GM19238 (cell line): ENCODE results near the gene RCAN3.
"Not testable (repeated sequence)": the region's sequence is repeated elsewhere in the genome, so short reads cannot be mapped to it uniquely, and the experiment has no call there.

ENCODE experiments used
- DNase-seq: peaks from one replicate; pipeline ENCODE4 v3.0.0; 2011; ENCODE audit warnings: low spot score; ENCODE audit not compliant: insufficient read length

RCAN3 gene

GRCh38 chr1:24502709-24503058 lies at the start of gene RCAN3:
TSS of gene RCAN3 (plus strand) at chr1:24502836. CDS start at chr1:24514373, 11,537 bp downstream.
- DNase-seq: peak; percentile 79

DNA sequence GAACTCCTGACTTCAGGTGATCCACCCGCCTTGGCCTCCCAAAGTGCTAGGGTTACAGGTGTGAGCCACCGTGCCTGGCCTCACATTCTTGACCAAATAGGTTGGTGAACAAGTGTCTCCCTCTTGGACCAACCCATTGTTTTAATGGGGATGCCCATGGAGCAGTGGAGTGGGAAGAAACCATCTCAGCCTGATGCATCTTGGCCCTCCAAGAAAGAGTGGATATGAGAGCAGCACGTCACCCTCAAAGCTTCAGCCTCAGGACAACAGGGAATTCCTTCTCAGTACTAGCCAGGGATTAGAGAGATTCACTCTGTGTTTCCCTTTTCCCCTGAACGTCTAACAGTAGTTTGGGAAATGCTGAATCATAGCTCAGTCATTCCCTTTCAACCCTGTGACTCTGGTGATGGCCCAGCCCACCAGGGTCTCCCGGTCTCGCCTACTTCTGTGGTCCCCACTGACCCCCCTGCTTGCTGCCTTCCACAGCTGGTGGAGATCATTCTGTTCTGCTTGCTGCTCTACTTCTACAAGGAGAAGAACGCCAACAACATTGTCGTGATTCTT lies 49.6 kb upstream of the RCAN3 start:
- no peak for DNase-seq

- DNase-seq: no peak
These were observed 48.0 kb upstream of the RCAN3 start for GRCh38 chr1:24454673-24455072.

DNA sequence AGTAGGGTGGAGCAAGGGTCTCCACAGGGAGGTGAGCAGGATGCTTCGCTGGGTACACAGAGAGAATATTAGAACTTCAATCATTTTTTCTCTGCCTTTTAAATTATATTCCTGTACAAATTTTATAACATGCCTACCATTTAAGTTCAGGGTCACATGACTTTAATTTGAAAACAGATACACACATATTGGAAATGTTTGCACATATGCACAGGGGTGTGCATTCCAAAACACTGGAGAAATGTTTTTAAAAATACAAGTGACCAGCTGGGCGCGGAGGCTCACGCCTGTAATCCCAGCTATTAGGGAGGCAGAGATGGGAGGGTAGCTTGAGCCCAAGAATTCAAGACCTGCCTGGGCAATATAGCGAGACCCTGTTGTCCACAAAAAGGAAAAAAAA lies 47.4 kb upstream of the RCAN3 start:
- no peak for DNase-seq

DNA sequence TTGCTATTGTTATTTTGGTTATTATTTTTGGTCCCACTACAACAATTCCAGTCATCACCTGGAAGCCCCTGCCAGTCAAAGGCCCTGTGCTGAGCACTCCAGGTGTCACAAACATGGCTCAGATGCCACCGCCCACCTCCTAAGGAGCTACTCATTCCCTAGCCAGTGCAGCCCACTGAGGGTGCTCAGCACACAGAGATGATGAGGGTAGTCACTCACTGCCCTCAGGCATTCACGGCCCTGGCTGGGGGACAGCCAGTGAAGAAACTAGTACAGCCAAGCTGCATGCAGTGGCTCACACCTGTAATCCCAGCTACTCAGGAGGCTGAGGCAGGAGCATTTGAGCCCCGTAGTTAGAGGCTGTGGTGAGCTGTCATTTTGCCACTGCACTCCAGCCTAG lies 44.8 kb upstream of the RCAN3 start:
- no peak for DNase-seq

DNA sequence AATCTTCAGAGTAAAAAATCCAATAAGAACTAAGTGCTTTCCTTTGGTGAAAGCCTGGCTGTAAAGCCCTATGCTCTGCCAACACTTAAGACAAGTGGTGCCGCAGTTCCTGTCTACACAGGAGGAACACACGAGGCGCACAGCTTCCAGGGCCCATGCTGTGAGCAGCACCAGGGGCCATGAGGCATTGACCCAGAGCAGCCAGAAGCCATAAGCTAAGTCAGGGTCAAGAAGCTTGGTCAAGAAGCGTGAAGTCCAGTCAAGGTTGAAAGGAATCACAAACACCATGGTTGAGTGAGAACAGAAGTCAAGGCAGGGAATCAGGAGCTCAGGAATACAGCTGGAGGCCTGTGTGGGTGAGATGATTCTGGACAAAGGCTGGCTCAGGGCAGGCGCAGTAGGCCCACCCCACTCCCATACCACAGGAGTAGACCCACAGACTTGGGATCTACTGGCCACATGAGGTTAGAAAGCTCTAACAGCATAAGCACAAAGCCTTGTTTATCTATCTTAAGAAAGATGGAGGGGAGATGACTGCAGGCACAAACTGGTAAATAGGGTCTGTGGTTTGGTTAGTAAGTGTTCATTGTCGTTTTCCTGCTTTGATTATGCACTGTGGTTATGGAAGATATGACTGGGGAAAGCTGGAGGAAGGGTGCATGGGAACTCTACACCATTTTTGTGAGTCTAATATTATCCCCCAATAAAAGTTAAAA lies 42.9 kb upstream of the RCAN3 start:
- DNase-seq: no peak

GRCh38 chr1:24462128-24462527 lies 40.5 kb upstream of the RCAN3 start:
- DNase-seq: not testable (repeated sequence)

- DNase-seq: no peak
These were observed 38.6 kb upstream of the RCAN3 start for GRCh38 chr1:24463776-24464735.

GRCh38 chr1:24465099-24465498 lies 37.5 kb upstream of the RCAN3 start:
- no peak for DNase-seq

DNA sequence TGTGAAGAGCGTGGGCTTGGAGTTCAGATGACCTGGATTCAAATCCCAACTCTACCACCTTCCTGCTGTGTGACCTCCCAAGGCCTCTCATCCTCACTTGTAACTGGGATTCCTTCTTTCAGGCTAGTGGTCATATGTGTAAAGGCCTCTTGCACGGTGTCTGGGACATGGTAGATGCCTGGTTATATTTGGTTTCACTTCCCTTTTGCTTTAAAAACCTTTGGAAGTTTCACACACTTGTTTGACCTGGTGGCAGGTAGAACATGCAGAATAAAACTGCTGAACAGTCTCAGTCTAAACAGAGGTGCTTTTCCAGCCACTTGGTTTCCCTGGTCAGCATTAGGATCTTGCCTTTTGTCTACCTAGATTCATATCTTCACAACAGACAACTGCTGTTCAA lies 37.0 kb upstream of the RCAN3 start:
- DNase-seq: no peak

DNA sequence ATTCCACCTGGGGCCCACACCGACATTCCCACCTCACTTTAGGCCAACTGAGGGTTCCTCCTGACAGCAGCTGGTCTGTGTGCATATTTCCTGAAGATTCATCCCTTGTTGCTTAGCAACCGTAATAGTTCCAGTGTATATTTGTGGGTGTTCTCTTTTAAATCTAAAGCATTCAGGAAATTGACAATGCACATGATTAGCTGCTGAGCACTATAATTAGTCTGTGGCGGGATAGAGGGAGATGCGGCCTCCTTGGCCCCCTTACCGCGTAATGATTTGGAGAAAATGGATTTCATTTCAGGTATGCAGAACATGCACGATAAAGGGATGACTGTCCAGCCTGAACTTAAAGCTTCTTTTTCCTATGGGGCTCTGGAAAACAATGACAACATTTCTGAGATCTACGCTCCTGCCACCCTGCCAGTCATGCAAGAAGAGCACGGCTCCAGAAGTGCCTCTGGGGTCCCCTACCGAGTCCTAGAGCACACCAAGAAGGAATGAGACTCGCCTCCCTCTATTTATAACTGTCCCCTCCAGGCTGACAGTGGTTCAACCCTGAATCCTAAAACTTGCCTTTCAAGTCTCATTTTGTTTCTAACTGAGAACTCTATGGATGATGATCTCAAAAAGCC lies 33.8 kb upstream of the RCAN3 start:
- DNase-seq: no peak

- DNase-seq: no peak
These were observed 32.0 kb upstream of the RCAN3 start for GRCh38 chr1:24470592-24470991.

DNA sequence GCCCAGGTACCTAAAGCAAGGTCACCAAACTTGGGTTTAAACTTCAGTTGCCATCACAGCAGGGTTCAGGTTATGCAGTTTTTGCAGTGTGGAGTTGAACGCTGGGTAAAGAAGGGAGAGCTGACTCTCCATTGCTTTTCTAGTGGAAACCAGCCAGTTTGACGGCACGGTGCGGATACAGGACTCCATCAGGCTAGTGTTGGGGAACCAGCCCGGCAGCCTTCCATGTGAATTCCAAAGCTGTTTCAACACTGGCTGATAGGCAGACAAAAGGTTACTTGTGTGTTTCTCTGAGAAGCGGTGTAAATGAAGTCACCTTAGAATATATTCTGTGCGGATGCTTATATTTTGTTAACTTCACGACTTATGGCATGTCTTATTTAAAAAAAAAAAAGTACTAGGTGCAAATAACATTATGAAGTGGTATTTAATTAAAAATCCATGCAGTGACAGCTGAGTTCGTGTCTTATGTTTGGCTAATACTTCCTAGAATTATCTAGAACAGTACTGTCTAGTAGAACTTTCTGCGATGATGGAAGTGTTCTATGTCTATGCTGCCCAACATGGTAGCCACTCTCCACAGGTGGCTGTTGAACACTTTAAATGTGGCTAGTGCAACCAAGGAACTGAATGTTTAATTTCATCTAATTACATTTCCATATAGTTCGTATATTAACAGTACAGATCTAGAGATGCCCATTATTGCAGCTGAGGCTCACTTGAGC lies 29.9 kb upstream of the RCAN3 start:
- DNase-seq: no peak

DNA sequence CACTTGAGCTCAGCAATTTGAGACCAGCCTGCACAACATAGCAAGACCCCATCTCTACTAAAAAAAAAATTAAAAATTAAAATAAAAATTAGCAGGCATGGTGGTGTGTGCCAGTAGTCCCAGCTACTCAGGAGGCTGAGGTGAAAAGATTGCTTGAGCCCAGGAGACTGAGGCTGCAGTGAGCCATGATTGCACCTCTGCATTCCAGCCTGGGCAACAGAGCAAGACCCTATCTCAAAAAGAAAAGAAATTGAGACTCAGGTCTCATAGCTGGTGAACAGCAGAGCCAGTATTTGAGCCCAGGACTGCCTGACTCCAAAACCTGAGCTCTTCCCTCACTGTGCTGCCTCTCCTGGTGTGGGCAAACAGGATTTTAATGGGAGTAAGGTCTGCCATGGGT lies 28.4 kb upstream of the RCAN3 start:
- DNase-seq: no peak

- DNase-seq: no peak
These were observed 26.9 kb upstream of the RCAN3 start for GRCh38 chr1:24475700-24476099.

- no peak for DNase-seq
These were observed 26.1 kb upstream of the RCAN3 start for GRCh38 chr1:24476571-24476970.

DNA sequence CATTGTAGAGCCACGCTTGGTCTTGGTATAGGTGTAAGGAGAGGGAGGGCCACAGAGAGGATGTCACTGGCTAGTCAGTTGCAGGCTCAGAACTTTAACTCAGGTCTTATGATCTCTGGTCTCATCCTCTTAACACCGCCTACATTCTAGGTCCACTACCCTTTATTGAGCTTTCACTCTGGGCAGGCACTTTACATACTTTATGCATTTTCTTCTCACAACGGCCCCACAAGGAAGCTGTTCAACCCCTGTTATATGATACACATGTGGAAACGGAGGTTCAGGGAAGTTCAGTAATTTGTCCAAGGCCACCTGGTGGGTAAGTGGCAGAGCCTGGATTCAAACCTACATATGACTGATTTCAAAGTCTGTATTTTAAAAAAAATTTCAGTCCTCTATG lies 25.3 kb upstream of the RCAN3 start:
- DNase-seq: no peak

GRCh38 chr1:24481101-24481500 lies 21.5 kb upstream of the RCAN3 start:
- DNase-seq: peak; percentile 57

GRCh38 chr1:24481843-24482610 lies 20.6 kb upstream of the RCAN3 start:
- no peak for DNase-seq

DNA sequence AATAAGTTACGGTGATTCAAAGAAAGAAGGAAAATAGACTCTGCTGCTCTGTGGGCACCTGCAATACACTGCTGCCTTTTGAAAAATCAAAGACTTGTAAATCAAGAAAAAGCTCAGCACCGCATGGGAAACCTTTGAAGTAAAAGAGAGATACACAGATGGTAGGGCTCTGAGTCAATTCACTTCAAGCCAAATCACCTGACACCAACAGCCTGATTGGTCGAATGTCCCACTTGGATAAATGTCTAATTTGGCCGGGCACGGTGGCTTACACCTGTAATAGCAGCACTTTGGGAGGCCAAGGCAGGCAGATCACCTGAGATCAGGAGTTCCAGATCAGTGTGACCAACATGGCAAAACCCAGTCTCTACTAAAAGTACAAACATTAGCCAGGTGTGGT lies 19.2 kb upstream of the RCAN3 start:
- no peak for DNase-seq
